SKM-1 treated with dmso at 0.1 percent for 144 hours (cell line): ENCODE data around the gene SLC26A11.
"Not testable (repeated sequence)": the region's sequence is repeated elsewhere in the genome, so short reads cannot be mapped to it uniquely, and the experiment has no call there.

Experiments
- DNase-seq: peaks from one replicate; lab custom pipeline; 2025; ENCODE audit not compliant: unreplicated experiment; lab: John Stamatoyannopoulos, UW

The SLC26A11 gene

GRCh38 chr17:80279895-80280294, 59.7 kb downstream of the SLC26A11 start:
- no peak for DNase-seq

GRCh38 chr17:80281516-80281915, 61.3 kb downstream of the SLC26A11 start:
- no peak for DNase-seq

- no peak for DNase-seq
Observed at GRCh38 chr17:80283116-80283852, 63.1 kb downstream of the SLC26A11 start.

- DNase-seq: no peak
Observed at GRCh38 chr17:80284631-80285030, 64.4 kb downstream of the SLC26A11 start.

- DNase-seq: no peak
Observed at GRCh38 chr17:80285237-80285920, 65.2 kb downstream of the SLC26A11 start.

- DNase-seq: no peak
Observed at GRCh38 chr17:80286638-80286960, 66.4 kb downstream of the SLC26A11 start.

- DNase-seq: no peak
Observed at GRCh38 chr17:80287038-80287437, 66.8 kb downstream of the SLC26A11 start.

- no peak for DNase-seq
Observed at GRCh38 chr17:80287806-80288567, 67.8 kb downstream of the SLC26A11 start.

GRCh38 chr17:80289616-80290015, 69.4 kb downstream of the SLC26A11 start:
- no peak for DNase-seq

GRCh38 chr17:80290156-80290555, 69.9 kb downstream of the SLC26A11 start:
- no peak for DNase-seq

- DNase-seq: no peak
Observed at GRCh38 chr17:80291260-80291659, 71.0 kb downstream of the SLC26A11 start.

GRCh38 chr17:80291691-80292487, 71.7 kb downstream of the SLC26A11 start:
- peak; percentile 11 for DNase-seq

- no peak for DNase-seq
Observed at GRCh38 chr17:80292521-80292971, 72.3 kb downstream of the SLC26A11 start.

- no peak for DNase-seq
Observed at GRCh38 chr17:80294210-80294609, 74.0 kb downstream of the SLC26A11 start.

- DNase-seq: no peak
Observed at GRCh38 chr17:80294653-80295052, 74.4 kb downstream of the SLC26A11 start.

GRCh38 chr17:80295146-80295545, 74.9 kb downstream of the SLC26A11 start:
- no peak for DNase-seq

- no peak for DNase-seq
Observed at GRCh38 chr17:80295559-80295958, 75.3 kb downstream of the SLC26A11 start.

GRCh38 chr17:80296221-80296620, 76.0 kb downstream of the SLC26A11 start:
- no peak for DNase-seq

GRCh38 chr17:80297996-80298560, 77.9 kb downstream of the SLC26A11 start:
- DNase-seq: no peak

GRCh38 chr17:80299350-80300100, 79.3 kb downstream of the SLC26A11 start:
- DNase-seq: not testable (repeated sequence)
